Activated T-helper 1 cell treated with Interleukin-2 at 50 U/mL for 16 hours (primary cell): Measurements from ENCODE around the gene LRMDA.

Experiments used
- DNase-seq: peaks from one replicate; pipeline ENCODE4 v3.0.0-alpha.2; 2020; ENCODE audit warnings: low read depth

LRMDA gene

GRCh38 chr10:76031099-76031498, 599.7 kb downstream of the LRMDA start:
- DNase-seq = no peak

GRCh38 chr10:76031769-76032699, 600.6 kb downstream of the LRMDA start:
- no peak for DNase-seq

DNA sequence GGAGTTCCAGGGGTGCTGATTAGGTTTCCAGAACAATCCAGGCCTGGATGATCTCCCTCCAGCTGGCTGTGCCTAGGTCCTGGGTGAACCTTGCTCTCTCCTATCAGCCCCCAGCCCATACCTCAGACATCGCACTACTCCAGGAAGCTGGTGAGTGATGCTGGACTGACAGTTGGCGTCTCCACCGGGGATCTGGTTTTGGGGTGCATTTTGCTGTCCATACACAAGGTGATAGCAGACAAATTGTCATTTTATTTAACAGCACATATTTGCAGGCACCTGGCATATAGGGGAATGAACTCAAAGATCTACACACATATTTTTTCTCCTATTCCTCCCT, 601.2 kb downstream of the LRMDA start:
- DNase-seq = no peak

DNA sequence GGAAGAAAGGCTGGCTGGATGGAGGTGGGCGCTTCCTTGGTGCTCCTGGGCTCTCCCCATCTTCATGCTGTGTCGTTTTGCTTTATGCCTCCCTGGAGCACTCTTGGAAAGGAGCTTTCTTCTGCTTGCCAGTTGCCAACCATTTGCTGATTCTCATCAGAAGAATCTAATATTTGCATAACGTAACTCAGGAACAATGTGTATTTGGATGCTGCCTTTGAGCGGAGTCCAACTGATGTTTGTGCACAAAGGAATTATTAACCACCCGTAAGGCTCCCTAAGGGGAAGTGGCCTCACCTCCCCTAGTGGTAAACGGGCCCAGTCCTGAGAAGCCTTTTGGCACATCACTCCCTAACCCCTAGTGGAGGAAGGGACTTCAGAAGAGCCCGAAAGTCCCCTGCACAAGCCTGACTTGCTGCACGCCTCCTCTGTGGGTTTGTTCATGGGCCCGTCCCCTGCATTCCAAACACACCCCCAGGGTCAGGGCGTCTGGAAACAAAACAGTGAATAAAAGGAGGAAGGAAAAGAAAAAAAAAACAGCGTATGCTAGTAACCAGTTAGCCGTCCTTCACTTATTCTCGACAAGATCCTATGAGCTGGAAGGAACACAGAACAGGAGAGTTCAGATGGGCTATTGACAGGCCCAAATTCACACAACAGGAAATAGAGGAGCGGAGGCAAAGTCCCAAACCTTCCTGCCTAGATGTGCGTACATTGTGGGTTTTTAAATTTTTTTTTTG, 602.2 kb downstream of the LRMDA start:
- no peak for DNase-seq

- no peak for DNase-seq
Observed at GRCh38 chr10:76034353-76035205, 603.2 kb downstream of the LRMDA start.

DNA sequence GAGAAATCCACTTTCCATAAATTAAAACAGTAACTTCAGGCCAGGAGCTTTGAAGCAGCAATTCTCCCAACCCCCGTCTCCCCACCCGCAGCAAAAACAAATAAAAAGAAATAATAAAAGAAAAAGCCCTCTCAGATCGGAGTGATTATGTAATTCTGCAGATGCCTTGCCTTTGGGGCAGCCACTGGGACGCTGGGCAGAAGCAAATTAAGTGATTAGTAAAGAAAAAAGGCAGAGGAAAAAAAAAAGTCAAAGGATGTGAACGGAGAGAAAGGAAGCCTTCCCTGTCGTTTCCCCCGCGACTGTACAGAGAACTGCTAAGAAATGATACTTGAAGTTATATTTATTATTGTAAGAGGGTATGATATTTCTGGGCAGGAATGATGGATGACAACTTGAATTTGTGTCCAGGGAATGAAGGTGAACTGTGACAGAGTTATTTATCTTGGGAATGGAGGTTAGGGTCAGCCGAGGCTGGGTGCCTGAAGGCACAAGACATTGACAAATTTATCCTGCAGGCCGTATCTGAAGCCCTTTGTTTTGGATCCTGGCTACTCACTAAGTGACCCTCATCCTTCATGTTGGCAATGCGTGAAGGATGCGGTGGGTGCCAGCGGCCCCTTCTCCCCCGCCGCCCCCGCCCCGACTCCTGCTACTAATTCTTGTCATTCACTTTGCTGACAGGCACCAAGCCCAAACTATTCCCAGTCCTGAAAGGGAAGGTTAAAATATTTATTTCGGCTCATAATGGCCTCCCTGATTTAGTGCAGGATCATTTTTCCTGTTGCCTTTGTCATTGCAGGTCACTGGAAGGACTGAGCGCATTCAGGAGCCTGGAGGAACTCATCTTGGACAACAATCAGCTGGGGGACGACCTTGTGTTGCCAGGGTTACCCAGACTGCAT, 604.0 kb downstream of the LRMDA start:
- DNase-seq = no peak

- DNase-seq = no peak
Observed at GRCh38 chr10:76036111-76036940, 604.9 kb downstream of the LRMDA start.

- no peak for DNase-seq
Observed at GRCh38 chr10:76036962-76037361, 605.5 kb downstream of the LRMDA start.

DNA sequence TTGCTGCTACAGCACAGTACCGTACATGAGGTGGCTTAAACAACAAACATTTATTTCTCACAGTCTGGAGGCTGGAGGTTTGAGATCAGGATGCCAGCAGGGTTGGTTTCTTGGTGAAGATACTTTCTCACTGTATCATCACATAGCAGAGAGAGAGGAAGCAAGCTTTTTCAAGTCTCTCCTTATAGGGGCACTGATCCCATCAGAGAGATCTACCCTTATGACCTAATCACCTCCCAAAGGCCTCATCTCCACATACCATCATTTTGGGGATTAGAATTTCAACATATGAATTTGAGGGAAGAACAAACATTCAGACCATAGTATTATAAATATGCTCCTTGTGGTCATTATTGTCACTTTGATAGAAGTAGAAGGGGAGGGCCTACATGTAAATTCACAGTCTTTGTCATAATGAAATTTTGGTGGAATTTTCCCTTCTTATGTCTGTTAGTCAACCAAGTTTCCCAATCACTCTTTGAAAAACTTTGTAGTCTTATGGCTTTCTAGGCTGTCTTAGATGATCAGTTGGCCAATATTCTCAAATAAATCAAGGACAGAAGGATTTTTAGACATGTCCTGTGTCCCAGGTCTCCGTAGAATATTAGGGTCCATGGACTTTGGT, 606.2 kb downstream of the LRMDA start:
- no peak for DNase-seq

DNA sequence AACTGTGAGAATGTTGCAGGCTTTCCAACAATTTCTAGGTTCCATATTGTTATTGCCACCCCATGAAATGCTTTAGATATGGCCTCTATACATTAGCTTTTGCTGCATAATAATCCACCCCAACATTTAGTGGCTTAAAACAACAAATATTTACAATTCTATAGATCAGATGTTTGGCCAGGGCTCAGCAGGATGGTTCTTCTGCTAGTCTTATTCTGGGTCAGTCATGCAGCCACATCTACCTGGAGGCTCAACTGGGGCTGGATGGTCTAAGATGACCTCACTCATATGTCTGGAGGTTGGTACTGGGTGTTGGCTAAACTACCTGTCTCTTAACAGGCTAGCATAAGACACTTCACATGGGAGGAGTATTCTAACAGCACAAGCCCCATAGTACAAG, 607.3 kb downstream of the LRMDA start:
- no peak for DNase-seq

DNA sequence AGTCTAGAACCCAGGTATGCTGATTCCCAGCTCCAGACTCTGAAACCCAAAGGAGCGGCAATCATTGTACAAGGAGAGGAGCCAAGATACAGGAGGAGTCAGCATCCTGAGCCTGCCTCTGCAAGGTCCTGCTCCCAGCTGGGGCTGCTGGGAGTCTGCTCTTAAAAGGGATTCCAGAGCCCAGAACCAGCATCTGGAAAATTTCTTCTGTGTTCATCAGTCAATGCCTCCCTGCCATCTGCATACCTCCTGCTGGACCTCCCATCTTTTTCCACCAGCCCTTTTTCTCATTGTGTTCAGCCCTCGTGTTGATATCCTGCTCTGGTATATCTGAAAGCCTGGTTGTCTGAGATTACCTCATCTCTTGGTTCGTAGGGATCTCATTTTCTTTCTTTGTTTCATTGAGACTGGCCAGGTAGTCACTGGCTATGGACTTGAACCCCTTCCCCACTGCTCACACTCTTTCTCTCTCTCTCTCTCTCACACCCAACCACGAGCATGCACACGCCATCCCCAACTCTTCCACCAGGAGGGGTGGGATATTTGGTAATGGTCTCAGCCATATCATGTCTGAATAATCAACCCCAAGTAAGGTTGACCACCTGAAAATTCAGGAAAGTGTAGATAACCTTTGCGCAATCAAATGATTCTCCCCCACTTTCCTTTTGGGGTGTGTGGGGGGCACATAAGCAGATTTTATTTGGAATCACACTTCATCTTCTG, 608.8 kb downstream of the LRMDA start:
- no peak for DNase-seq

GRCh38 chr10:76040830-76041220, 609.4 kb downstream of the LRMDA start:
- no peak for DNase-seq

- no peak for DNase-seq
Observed at GRCh38 chr10:76041551-76041950, 610.1 kb downstream of the LRMDA start.

- DNase-seq = no peak
Observed at GRCh38 chr10:76043261-76043660, 611.8 kb downstream of the LRMDA start.

- DNase-seq = no peak
Observed at GRCh38 chr10:76044751-76045150, 613.3 kb downstream of the LRMDA start.

- no peak for DNase-seq
Observed at GRCh38 chr10:76045174-76045573, 613.8 kb downstream of the LRMDA start.

- no peak for DNase-seq
Observed at GRCh38 chr10:76047521-76047920, 616.1 kb downstream of the LRMDA start.

GRCh38 chr10:76049581-76050290, 618.3 kb downstream of the LRMDA start:
- DNase-seq = no peak

DNA sequence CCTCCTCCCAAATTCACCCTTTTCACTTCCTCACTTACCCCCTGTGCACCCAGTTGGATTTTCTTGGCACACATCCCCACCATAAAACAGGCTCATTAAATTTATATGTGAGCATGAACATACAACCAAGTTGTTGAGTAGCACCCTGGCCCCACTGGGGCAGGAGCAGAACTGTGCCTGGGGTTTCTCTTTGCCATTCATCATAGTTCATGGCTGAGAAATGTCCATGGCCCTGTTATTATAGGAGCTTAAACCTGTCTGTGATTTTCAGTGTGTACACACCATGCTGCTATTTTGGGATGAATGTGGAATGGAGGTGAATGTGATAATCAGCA, 618.8 kb downstream of the LRMDA start:
- DNase-seq = no peak
